Ureter (tissue), 1 donor: Measurements from ENCODE around the gene SZRD1. TPM values are rescaled to one million over a fixed set of nuclear protein-coding genes. Genes with fewer than 3 reads are reported as not detected.
A peak's percentile ranks its signal among the peaks of the same experiment; 100 is the strongest.
"Not testable (repeated sequence)": the region's sequence is repeated elsewhere in the genome, so short reads cannot be mapped to it uniquely, and the experiment has no call there.

Experiments
- DNase-seq: peaks from one replicate; pipeline ENCODE4 v3.0.0-alpha.2; 2020; ENCODE audit warnings: low spot score
- total RNA-seq: library from RNA; stranded (reverse); gene quantifications from one replicate; pipeline ENCODE4 v1.2.4, GENCODE V29; 2023
- donor health status: DM: yes; HTN: yes; CAD: no.

SZRD1 gene, protein sequence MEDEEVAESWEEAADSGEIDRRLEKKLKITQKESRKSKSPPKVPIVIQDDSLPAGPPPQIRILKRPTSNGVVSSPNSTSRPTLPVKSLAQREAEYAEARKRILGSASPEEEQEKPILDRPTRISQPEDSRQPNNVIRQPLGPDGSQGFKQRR
- total RNA-seq: 131 TPM

DNA sequence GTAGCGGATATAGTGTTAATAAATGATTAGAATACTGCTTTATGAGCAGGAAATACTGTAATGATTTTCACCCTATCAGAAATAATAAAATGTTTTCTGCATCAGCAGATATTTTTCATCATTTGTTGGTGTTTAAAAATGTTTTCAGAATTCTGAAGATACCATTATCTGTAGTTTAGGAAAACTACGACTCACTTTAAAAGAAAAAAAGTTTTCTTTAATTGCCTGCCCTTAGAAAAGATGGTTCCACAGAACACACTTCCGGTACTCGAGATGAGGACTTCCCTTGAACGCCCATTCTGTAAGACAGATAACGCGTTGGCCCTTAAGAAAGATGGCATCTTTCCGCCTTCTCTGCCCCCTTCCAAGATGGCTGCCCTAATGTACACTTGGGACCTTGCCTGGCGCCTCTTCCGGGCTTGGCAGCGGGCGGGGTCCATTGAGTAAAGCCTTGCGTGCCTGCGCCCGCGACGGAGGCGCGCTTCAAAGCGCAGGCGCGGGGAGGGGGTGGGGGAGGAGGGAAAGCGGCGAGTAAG lies at the start of gene SZRD1:
SZRD1 (plus strand) TSS at position 521 of the 536 bp plus-strand sequence. CDS start 16 bp downstream, outside the sequence.
- DNase-seq: peak; percentile 98

DNA sequence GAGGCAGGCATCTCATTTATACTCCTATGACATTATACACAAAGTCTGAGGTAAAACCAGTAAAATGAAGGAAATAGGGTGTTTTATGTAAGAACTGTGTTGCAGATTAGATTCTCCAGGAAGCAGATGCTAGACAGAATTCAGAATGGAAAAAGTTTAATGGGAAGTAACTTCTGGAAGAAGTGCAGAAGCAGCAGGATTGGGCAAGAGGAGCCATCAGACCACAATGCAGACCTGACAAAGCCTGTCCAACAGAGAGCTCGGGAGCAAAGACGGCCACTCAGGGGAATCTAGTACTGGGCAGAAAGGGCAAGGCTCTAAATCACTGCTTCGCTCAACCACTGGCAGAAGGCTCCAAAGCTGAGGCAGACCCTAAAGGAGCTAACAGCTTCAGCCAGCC lies 48.5 kb upstream of the SZRD1 start:
- peak; percentile 53 for DNase-seq

DNA sequence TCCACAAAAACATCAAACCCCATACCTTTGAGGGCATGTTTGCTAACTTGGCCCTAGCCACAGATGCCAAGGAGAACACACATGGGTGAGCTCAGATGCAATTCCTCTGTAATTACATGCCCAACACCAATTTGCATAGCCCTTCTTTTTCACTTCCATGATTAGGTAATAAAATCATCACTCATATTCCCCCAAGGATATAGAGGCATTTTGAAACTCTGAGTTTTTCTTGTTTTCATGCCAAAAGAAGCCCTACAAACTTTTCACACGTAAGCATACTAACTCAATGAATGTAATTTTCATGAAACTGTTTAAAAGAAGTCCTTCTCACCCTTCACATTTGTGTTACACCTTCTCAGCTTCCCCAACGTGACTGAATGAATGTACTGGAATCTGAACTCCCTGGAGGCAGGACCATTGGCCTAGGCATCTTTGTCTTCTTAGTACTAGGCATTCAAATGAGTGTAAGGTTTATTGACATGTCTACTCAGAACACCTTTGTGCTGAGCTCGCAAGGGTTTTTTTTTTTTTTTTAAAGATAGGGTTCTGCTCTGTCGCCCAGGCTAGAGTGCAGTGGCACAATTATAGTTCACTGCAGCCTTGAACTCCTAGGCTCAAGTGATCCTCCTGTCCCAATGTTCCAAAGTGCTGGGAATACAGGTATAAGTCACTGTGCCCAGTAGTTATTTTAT lies 45.7 kb upstream of the SZRD1 start:
- no peak for DNase-seq

DNA sequence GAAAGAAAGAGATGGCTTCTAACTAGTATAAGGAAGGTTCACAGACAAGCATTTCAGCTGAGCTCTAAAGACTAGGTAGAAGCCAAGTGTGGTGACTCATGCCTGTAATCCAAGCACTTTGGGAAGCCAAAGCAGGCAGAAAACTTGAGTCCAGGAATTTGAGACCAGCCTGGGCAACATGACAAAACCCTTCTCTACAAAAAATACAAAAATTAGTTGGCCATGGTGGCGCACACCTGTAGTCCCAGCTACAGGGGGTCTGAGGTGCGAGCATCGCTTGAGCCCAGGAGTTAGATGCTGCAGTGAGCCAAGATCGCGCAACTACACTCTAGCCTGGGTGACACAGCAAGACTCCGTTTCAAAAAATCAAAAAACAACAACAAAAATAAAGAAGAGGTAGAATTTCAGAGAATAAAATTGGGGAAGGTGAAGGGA lies 42.6 kb upstream of the SZRD1 start:
- DNase-seq: no peak

DNA sequence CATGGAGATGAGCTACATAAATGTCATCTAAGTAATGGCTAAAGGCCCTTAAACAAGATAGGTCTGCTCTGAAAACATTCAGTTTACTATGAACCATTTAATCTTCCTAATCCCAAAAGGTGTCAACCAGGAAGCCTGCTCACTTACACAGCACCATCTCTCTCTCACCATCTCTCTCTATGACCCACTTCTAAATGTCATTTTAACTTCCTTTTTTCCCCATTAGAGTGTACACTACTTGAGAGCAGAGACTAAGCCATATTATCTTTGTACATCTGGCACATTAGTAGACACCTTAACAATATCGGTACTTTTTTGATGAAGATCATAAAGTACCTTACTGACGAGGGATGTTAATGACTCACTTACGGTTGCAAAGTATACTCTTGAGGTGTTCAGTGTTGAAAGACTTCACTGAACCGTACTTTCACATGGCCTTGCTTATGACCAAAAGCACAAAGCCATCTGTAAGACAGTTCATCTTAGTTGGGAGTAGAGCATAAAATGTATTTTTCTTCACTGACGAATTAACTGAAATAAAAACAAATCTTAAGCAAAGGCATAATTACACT lies 40.1 kb upstream of the SZRD1 start:
- no peak for DNase-seq

DNA sequence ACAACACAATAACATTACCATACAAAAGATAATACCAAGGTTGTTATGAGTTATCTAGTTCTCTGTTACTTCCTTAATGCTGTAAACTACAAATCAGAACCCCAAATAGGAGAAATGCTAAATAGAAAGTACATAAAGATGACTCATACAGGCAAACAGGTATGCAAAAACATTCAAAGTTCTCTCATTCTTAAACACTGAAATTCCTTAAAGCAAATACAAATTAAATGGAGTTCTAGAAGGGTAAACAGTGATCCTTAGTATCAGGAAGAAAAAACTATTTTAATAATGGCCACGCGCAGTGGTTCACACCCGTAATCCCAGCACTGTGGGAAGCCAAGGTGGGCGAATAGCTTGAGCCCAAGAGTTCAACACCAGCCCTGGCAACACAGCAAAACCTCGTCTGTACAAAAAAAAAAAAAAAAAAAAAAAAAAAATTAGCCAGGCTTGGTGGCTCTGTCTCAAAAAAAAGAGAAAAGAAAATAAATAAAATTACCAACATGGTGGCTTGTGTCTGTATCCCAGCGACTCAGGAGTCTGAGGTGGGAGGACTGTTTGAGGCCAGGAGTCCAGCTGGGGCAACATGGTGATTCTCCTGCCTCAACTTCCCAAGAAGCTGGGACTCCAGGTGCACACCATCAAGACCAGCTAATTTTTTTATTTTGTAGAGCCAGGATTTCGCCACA lies 32.2 kb upstream of the SZRD1 start:
- no peak for DNase-seq

DNA sequence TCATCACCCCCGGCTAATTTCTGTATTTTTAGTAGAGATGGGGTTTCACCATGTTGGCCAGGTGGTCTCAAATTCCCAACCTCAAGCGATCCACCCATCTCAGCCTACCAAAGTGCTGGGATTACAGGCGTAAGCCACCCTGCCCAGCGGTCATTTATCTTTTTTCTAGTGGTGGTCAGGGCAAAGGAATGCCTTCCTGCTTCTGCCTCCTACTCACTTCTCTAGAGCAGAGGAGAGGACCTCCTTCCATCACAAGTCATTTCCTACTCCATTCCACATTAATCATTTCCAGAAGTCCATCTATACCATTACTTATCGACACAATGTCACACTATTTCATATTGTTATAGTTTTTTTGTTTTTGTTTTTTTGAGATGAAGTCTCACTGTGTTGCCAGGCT lies 28.1 kb upstream of the SZRD1 start:
- DNase-seq: no peak

DNA sequence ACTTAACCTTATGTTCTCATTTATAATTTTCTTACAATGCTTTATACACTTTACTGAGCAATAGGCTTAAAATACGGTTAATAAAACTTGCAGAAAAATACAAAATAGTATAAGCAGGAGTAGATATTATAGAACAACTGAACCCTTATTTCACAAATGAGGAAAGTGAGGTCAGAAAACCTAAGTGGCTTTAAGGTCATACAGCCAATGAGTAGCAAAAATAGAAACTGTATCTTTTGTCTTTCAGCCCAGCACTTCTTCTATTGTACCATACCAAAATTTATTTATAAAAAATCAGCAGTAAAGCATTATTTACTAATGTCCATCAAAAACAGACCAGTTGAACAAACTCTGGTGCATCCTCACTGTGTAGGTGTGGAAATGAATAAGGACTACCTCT lies 26.4 kb upstream of the SZRD1 start:
- no peak for DNase-seq

DNA sequence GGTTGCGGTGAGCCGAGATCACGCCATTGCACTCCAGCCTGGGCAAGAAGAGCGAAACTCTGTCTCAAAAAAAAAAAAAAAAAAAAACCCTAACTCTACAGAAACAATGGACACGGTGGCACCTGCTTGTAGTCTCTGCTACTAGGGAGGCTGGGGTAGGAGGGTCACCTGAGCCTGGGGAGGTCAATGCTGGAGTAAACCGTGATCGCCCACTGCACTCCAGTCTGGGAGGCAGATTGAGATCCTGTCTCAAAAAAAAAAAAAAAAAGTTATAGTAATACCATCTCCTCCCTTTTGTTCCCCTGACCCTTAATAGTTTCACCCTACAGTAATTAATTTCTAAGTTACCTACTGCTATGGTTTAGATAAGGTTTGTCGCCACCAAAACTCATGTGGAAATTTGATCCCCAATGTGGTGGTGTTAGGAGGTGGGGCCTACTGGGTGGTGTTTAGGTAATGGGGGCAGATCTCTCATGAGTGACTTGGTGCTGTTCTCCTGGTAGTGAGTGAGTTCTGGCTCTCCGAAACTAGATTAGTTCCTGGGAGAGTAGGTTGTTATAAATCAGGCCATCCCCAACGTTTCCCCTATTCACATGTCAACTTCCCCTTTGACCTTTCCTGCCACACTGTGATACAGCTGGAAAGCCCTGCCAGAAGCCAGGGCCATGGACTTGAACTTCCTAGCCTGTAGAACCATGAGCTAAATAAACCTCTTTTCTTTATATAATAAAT lies 24.5 kb upstream of the SZRD1 start:
- no peak for DNase-seq

DNA sequence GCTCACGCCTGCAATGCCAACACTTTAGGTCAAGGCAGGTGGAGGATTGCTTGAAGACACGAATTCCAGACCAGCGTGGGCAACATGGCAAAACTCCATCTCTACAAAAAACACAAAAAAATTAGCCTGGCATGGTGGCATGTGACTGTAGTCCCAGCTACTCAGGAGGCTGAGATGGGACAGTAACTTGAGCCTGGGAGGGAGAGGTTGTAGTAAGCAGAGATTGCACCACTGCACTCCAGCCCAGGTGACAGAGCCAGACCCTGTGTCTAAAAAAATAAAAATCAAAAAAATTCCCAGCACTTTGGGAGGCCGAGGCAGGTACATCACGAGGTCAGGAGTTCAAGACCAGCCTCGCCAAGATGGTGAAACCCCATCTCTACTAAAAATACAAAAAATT lies 23.8 kb upstream of the SZRD1 start:
- DNase-seq: not testable (repeated sequence)

DNA sequence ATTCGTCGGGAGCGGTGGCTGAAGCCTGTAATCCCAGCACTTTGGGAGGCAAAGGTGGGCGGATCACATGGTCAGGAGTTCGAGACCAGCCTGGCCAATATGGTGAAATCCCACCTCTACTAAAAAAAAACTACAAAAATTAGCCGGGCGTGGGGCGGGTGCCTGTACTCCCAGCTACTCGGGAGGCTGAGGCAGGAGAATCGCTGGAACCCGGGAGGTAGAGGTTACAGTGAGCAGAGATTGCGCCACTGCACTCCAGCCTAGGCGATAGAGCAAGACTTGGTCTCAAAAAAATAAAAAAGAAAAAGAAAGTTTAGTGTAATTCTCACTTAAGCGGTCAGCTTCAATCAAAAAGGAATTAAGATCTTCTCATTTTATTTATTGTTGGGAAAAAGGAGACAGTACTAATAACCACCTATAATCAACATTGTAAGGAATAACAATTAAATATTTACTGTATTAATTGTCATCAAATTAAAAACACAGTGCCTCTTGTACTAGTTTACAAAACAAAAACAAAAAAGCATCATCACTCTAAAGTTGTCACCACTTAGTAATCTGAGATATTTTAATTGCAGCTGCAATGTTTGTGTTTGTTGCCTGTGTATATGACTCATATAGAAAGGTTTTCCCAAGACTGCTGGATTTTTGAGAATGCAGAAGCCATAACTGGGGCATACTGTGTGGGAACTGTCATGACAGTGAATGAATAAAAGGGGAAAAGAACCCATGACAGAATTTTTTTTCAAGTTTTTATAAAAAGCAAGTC lies 18.4 kb upstream of the SZRD1 start:
- no peak for DNase-seq

DNA sequence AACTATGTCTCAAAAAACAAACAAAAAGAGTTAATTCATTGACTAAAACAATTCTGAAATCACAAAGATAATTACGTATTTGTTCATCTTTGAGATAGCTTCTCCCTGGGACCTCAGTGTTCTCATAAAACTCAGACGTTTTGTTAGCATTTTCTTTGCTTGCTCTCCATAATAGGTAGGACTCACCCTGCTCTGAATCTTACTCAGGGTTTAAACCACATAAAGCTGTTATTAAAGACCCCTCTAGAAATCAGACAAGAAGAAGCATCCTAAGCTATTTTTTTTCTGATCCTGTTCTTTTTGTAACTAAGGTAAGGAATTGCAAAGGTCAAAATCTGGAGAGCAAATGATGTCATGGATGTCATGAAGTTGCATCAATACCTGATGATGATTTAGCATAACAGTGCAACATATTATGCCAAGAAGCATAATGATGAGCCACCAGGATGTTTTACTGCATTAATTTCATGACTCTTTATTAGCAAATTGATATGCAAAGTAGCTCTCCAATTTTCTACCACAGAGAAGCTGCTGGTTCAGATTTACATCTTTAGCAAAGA lies 17.1 kb upstream of the SZRD1 start:
- DNase-seq: no peak

DNA sequence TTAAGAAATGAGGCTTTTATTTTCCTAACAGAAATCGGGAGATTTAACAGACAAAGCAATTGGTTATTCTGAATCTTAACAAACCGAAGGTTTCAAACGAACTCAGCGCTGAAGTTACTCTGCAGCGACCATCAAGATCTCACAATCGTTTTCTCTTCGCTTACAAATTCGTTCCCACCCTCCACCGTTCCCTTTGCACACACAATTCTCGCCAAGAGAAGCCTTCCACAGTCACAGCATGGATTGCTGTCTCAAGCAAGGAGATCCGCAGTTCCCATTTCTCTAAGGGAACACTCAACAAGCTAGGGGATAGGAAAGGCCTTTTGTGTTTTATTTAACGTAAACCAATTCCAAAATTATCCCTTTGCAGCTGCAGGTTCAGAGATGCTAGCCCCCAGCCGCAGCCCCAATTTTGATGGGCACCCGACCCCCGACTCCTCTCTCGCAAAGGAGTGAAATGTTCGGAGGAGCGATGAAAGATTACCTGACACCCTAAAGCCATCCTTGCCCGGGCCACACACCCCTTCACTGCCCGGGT lies 15.5 kb upstream of the SZRD1 start:
- DNase-seq: no peak

DNA sequence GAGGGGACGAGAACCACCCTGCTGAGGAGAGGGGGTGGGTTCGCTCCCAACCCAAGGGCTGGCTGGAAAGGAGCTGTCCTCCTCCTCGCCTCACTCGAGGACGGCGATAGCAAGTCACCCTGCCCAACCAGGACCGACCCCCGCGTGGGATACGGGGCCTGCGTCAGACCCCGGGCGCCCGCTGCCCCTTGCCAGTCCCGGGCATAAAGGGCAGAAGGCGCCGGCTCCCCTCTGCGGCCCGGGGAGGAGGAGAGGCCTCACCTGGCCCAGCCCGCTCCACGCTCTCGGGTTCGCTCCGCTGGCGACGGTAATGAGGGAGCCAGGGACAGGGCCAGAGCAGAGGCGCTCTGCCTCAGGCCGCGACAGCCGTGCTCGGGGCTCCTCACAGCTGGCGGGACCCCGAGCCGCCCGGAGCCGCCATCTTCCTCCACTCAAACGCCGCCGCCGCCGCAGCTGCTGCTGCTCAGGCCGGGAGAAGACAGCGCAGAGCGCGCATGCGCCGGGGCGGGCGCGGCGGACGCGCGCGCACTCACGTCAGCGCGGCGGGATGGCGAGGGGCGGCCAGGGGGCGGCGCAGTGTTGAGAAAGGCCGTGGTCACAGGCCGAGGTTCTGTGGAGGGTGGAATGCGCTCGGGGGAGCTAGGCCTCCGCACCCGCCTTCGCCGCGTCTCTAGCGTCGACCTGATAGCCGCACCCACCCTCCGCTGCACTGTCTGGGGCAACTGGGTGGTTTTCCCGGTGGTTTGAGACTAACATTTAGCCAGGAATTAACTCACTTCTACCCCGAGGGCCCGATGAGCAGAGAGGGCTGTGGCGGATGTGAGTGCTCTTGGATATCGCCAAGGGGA lies 14.8 kb upstream of the SZRD1 start, which contains the start of gene FBXO42:
FBXO42 (minus strand) TSS at position 487 of the 848 bp plus-strand sequence. CDS start 37,062 bp downstream, outside the sequence.
- DNase-seq: peak; percentile 91

DNA sequence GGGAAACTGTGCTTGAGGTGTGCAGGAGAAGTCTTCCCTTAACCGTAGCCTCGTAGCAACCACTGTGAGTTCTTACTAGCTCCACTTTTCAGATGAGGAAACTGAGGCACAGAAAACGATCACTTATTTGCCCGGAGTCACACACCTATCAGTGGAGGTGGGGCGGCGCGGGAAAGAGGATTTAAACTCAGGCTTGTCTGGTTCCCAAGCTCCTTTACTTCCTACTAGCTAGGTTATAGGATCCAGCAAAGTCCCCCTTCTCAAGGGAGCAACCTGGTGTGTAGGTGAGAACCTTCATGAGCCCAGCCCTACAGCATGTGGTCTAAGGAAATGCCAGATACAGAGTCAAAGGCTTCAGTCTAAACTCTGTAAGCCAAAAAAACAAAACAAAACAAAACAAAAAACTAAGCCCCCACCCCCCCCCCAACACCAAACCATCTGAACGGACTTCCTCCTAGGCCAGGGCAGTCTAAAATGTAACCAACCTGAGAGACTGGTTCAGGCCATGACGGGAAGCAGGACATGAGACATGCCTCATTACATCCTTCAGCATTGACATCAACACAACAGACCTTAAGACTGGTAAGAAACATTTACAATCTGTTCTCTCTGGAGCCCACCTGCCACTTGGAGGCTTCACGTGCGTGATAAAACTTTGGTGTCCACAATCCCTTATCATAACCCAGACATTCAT lies 14.1 kb upstream of the SZRD1 start:
- no peak for DNase-seq

DNA sequence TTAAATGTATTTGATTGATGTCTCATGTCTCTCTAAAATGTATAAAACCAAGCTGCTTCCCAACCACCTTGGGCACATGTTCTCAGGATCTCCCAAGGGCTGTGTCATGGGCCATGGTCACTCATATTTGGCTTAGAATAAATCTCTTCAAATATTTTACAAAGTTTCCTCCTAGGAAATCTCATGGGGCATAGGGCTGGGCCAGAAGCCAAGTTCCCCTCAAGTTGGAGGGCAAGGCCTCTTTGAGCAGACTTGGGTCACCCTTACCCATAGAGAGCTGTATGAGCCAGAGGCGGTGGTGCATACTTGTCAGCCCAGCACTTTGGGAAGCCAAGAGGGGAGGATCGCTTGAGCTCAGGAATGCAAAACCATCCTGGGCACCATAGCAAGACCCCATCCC lies 12.4 kb upstream of the SZRD1 start:
- no peak for DNase-seq

DNA sequence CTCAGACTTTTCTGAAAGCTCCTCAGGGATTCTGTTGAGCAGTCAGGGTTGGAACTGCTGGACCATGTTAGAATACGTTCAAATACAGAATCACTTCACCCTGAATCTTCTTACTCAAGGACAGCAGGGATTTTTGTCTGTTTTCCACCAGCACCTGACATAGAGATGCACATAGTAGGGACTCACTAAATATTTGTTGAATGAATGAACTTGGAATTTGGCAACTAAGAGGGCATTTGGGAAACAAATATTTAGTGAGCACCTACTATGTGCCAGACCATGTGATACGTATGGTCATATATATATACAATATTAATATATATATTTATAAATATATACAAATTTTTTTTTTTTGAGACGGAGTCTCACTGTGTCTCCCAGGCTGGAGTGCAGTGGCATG lies 10.2 kb upstream of the SZRD1 start:
- no peak for DNase-seq

DNA sequence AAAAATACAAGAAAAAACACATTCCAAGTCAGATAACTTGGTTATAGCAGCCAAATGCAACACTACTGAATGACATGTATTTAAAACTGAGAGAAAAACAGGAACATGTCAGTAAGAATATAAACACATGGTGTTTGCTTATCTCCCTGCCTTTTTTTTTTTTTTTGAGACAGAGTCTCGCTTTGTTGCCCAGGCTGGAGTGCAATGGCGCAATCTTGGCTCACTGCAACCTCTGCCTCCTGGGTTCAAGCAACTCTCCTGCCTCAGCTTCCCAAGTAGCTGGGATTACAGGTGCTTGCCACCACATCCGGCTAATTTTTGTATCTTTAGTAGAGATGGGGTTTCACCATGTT lies 1.9 kb upstream of the SZRD1 start:
- not testable (repeated sequence) for DNase-seq
